Activated naive CD4-positive, alpha-beta T cell treated with anti-CD3 and anti-CD28 coated beads, Interleukin-2, amount 50 U/mL, for 24 hours (primary cell): Measurements from ENCODE around the gene MYH9.

Experiments
- H3K27ac Mint-ChIP-seq: one replicate; pipeline ENCODE4 v1.8.0; 2021; ENCODE audit warnings: mild to moderate bottlenecking, mixed read lengths
- H3K27me3 Mint-ChIP-seq: one replicate; pipeline ENCODE4 v1.8.0; 2021; ENCODE audit warnings: mixed read lengths
- H3K36me3 Mint-ChIP-seq: one replicate; pipeline ENCODE4 v1.8.0; 2021; ENCODE audit warnings: mixed read lengths
- H3K4me1 Mint-ChIP-seq: one replicate; pipeline ENCODE4 v1.8.0; 2021; ENCODE audit warnings: mixed read lengths
- H3K4me3 Mint-ChIP-seq: one replicate; pipeline ENCODE4 v1.8.0; 2021; ENCODE audit warnings: mild to moderate bottlenecking, mixed read lengths
- H3K9me3 Mint-ChIP-seq: one replicate; pipeline ENCODE4 v1.8.0; 2021; ENCODE audit warnings: mixed read lengths

MYH9 gene

DNA sequence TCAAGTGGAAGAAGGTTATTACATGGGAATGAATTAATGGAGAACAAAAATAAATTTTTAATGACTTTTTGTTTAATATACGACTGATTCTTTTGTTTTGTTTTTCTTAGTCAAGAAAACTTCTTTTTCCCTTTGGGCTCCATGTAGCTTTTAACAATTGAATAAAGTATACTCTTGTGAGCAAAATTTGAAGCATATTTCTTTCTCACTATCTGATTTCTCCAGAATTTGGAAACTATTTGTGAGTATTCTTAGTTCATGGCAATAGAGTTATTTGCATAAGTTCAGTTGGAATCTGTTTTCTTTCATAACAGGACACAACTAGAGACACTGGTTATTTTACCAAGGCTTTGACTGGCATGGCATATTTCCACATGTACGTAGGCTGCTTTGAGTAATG lies 138.6 kb downstream of the MYH9 start:
- Mint-ChIP-seq H3K4me3 (no peak overlapping the region), H3K36me3 (peaks cover 2% of the 10 kb centered on the region), H3K27ac (no peak overlapping the region), H3K4me1 (peaks cover 18% of the 10 kb centered on the region), H3K27me3 (no peaks in the 10 kb centered on the region), H3K9me3 (no peaks in the 10 kb centered on the region)

DNA sequence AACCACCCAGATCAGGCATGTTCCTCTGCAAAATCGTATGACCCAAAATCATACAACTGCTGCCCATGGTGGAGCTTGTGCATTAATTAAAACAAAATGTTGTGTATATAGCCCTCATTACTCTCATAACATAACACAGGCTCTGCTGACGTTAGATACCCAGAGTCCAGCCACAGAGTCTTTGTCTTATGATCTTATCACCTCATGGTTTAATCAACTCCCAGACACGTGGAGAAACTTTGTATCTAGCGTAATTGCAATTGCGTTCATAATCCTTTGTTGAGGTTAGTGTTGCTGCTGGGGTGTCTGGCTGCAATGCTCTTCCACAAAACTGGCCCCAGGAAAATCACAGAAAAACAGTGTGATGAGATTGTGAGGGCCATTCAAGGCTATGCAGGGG lies 139.8 kb downstream of the MYH9 start:
- Mint-ChIP-seq H3K36me3 (peaks cover 3% of the 10 kb centered on the region), H3K27ac (no peak overlapping the region), H3K9me3 (peaks cover under 1% of the 10 kb centered on the region), H3K4me3 (no peak overlapping the region), H3K27me3 (no peaks in the 10 kb centered on the region), H3K4me1 (peaks cover 6% of the 10 kb centered on the region)

DNA sequence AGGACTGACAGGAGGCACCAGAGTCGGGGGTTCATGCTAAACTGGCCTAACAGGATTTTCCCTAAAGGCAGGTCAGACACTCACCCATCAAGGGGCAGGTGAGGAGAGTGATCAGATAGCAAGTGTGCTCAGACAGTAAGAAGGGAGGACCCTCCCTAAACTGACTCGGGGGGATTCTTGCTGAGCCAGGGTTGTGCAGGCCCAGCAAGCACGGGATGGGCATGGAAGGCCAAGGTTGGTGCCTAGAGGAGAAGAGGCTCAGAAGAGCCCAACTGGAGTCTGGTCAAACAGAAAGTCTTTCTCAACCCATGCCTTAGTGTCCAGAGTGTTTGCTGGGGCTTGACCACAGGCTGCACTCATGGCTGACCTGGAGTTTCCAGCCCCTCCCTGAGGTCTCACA lies 141.0 kb downstream of the MYH9 start:
- peaks cover 5% of the 10 kb centered on the region for H3K9me3 Mint-ChIP-seq
- H3K27ac Mint-ChIP-seq, result no peak overlapping the region
- no peak overlapping the region for H3K4me3 Mint-ChIP-seq
- peaks cover 3% of the 10 kb centered on the region for H3K36me3 Mint-ChIP-seq
- H3K4me1 Mint-ChIP-seq, result no peaks in the 10 kb centered on the region
- no peaks in the 10 kb centered on the region for H3K27me3 Mint-ChIP-seq

DNA sequence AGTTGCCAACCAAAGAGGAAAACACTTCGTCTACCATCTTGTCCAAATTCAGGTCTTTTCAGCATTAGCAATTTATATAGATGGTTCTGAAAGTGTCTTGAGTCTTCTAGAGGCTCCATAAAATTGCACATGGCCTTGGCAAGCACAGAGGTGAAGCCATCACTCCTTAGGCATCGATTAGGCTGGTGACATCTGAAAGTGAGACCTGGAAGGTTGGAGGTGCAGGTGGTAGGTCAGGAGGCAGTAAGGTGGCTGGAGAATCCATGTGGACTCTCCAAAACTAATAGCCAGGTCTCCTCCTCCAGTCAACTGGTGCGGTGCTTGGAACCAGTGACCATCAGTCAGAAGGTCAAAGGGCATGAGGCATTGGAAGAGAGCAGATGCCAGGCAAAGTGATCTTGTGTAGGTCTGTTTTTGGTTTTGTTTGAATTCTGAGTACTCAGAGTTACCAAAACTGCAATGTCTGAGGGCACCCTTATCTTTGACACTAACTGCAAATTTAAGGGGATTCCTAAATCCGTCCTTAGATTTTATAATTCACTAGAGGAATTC lies 141.9 kb downstream of the MYH9 start:
- Mint-ChIP-seq H3K36me3 (peaks cover 3% of the 10 kb centered on the region), H3K4me3 (no peak overlapping the region), H3K4me1 (no peaks in the 10 kb centered on the region), H3K27me3 (no peaks in the 10 kb centered on the region), H3K27ac (no peak overlapping the region), H3K9me3 (peaks cover 5% of the 10 kb centered on the region)

DNA sequence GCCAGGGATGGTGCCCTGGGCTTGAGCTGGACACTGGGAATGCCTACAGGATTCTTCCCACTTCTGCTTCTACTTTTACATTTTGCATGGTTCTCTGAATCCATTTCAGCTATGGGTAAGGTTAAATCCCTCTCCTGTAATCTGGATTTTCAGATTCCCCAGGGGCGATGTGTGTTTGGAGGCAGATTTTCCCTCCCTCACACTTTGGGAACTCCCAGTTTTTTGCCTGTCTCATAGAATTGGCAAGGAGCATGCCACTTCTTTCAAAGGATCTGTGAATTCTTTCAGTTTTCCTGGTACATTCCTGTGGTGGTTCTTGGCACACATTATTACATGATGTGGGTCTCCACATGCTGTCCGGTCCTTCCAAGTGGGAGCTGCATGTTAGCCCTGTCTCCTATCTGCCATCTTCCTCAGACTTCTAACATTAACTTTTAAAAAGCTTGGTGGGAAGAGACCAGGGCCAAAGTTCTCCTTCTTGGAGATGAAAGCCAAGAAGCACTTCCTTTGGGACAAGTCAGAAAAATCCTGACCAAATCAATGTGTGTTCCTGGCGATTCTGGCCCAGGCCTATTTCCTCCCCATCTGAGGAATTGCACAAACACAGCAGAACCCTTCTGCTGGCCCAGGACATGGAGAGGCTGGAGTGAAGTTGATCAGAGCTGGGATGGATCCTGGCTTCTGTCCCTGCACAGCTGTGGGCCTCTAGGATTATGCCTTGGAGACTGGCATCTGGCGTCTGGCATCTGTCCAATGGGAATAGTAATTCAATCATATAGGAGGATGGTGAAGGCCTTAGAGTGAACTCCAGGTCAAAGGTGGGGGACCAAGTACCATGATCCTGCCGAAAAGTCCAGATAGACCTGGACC lies 143.0 kb downstream of the MYH9 start:
- Mint-ChIP-seq H3K9me3 (peaks cover 5% of the 10 kb centered on the region), H3K36me3 (peaks cover 3% of the 10 kb centered on the region), H3K27ac (no peak overlapping the region), H3K4me1 (peaks cover 4% of the 10 kb centered on the region), H3K4me3 (no peak overlapping the region), H3K27me3 (no peaks in the 10 kb centered on the region)

DNA sequence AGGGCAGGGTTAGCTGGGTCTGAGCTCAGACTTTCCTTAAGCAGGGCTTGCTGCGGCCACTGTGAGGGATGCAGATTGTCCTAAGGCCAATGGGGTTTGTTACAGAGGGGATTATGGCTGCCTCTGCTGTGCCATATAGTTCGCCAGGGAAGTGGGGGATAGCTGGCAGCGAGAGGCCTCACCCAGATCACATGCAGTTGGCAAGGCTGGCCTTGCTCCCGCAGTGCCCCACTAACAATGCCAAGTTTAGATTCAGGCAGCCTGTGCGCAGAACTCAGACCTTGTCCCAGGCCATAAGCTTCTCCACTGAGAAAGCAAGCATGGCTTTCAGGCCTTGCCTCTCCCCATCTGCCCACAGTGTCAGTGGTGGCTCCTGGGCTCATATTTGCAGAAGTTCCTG lies 143.8 kb downstream of the MYH9 start:
- H3K9me3 Mint-ChIP-seq, result peaks cover 5% of the 10 kb centered on the region
- no peak overlapping the region for H3K4me3 Mint-ChIP-seq
- H3K27ac Mint-ChIP-seq, result no peak overlapping the region
- H3K4me1 Mint-ChIP-seq, result peaks cover 11% of the 10 kb centered on the region
- H3K36me3 Mint-ChIP-seq, result peaks cover 2% of the 10 kb centered on the region
- H3K27me3 Mint-ChIP-seq, result no peaks in the 10 kb centered on the region

DNA sequence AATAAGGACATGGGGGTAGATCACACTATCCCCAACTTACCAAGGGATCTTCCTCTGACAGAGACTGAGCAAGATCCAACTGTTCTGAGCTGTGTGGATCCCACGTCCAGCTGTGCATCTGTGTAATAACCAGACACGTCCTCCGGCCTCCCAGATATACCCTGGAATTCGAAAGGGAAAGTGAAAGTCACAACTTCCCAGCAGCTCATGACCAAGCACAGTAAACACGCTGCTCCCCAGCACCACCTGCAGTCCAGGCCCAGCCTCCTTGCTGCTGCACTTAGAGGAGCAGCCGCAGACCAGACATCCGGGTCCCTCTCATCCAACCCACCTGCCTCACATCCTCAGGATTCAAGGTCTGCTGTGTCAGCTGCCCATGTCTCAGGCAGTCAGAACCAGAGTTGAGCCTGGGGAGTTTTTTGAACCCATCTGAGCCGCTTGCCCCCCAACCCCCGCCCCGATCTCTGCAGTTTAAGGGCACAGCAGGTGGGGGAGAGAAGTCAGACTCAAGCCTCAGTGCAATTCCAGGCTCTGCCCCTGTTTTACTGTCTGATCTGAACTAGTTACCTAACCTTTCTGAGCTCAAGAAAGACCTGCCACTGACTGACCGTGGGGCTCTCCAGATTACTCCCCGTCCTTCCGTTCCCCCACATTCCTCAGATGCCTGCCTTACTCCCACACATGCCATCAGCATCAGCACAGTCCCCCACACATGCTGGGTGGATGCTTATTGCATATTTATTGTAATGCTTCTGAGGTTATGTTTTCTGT lies 148.2 kb downstream of the MYH9 start, which contains the start of gene APOL2:
APOL2 (minus strand) TSS at position 127 of the 771 bp plus-strand sequence. CDS start 6,365 bp downstream, outside the sequence.
- peaks cover 25% of the 10 kb centered on the region for H3K36me3 Mint-ChIP-seq
- H3K27me3 Mint-ChIP-seq, result no peaks in the 10 kb centered on the region
- H3K9me3 Mint-ChIP-seq, result peaks cover 5% of the 10 kb centered on the region
- peaks cover 49% of the 10 kb centered on the region for H3K4me1 Mint-ChIP-seq
- H3K4me3 Mint-ChIP-seq, result peak within 1 kb of the TSS; percentile 97
- H3K27ac Mint-ChIP-seq, result peak within 1 kb of the TSS; percentile 99

DNA sequence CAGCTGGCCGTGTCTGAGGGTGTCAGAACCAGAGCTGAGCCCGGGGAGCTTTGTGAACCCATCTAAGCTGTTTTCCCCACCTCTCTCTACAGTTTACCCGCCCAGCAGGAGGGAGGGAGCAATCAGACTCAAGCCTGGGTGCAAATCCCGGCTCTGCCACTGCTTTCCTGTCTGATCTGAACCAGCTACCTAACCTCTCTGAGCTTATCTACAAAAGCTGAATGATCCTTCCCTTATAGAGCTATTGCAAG lies 148.7 kb downstream of the MYH9 start:
- Mint-ChIP-seq H3K36me3 (peaks cover 28% of the 10 kb centered on the region), H3K9me3 (peaks cover 5% of the 10 kb centered on the region), H3K27ac (peak overlapping the region; percentile 99), H3K27me3 (no peaks in the 10 kb centered on the region), H3K4me1 (peaks cover 54% of the 10 kb centered on the region), H3K4me3 (peak overlapping the region; percentile 97)

DNA sequence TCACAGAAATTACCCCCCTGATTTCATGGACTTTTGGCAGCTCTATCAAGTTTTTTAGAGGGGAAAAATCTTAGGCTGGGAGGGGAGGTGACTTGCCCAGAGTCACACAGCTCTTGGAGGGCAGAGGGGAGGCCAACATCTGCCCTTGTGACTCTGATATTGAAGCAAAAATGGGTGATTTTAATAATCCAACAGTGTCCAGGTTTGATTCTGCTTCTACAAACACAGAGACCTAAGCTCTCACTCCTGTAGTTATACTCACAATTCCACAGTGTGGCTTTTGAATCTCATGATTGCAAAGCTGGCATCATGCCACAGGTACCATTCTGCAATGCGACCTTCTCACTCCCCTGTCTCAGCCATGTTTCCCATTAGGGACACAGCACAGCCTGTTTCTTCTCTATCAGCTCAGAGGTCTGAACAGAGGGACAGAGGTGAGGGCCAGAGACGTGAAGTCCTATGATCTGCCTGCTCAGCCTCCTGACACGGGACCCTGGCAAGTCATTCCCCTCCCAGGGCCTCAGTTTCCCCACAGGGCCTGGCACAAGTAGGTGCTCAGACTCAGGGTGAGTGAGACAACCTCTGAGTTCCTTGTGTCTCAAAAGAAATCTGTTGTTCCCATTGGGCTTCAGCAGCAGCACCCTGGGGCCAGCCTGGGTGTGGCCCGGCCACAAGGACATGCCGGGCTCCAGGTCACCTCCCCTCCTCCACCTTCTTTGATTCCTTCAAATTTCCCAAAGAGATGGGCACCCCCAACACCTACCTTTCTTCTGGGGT lies 149.2 kb downstream of the MYH9 start:
- peaks cover 5% of the 10 kb centered on the region for H3K9me3 Mint-ChIP-seq
- H3K4me3 Mint-ChIP-seq, result peak overlapping the region; percentile 97
- H3K27me3 Mint-ChIP-seq, result no peaks in the 10 kb centered on the region
- peak overlapping the region; percentile 99 for H3K27ac Mint-ChIP-seq
- H3K4me1 Mint-ChIP-seq, result peaks cover 58% of the 10 kb centered on the region
- H3K36me3 Mint-ChIP-seq, result peaks cover 31% of the 10 kb centered on the region

DNA sequence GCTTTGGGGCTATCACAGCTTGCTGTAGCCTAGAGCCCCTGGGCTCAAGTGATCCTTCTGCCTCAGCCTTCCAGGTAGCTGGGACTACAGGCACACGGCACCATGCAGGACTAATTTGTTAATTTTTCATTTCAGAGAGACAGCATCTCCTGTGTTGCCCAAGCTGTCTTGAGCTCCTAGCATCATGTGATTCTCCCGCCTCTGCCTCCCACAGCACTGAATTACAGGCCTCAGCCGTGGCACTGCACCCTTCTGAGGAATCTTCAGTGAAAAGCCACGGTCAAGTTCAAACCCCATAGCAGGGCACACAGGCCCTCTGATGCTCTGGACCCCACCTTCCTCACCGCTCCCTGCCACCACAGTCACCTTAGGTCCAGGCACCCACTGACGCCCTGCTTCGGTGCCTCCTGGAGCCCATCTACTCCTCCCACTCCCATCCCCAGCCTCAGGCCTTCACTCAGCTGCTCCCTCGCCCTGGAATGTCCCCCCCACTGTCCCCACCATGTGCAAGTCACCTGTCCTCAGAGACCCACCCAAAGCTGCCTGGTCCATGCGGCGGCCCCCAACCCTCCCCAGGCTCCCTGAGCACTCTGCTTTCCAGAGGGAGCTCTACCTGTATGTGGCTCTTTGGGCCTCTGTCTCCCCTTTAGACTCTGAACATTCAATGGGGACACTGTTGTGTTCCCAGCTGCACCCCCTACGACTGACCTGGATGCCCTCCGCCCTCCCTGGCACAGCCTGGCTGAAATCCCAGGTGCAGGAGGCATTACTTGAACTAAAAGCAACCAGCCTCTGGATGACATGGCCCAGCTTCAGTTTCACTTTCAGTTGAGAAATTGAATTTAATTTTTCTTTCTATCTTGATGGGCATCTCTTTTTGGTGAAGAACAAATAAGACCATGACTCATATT lies 150.1 kb downstream of the MYH9 start:
- H3K27ac Mint-ChIP-seq, result peak overlapping the region; percentile 99
- no peaks in the 10 kb centered on the region for H3K27me3 Mint-ChIP-seq
- H3K36me3 Mint-ChIP-seq, result peaks cover 29% of the 10 kb centered on the region
- peaks cover 2% of the 10 kb centered on the region for H3K9me3 Mint-ChIP-seq
- peaks cover 58% of the 10 kb centered on the region for H3K4me1 Mint-ChIP-seq
- peak overlapping the region; percentile 97 for H3K4me3 Mint-ChIP-seq

DNA sequence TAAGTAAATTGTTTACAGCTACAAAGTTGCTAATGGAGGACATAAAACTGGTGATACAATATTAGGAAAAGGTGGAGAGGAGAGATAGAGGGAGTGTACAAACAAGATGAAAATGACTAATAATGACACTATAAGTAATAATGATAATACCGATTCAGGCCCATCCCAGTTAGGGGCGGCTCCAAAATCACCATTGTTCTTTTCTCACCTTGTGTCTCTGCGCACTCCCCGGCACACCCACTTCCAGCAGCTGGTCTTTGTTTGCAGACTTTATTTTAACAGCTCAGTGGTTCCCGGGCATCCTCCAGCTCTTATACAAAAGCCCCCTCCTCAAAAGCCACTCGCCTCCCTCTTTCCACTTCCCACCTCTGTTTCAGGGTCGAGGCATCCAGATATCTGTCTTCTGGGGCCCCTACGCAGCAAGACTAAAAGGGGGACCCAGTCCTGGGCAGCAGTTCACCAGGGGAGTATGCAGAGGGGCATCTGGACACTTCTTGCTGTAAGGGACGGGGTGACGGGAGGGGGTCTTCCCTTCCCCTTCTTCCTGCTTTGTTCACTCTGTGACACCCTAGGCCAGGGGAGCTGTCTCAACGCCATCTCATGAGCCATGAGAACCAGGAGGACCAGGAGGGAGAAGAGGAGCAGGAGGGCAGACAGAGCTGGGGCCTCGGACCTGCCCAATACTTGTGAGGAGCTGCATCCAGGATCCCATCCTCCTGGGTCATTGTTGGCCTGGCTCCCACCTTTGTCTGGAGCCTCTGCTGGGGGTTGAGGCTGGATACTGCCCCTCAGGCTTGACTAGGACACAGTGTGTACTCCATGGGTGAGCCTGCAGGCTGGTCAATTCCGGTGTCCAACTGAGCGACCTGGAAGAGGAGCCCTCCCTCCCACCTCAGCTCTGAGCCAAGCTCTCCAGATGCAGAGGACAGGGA lies 151.1 kb downstream of the MYH9 start:
- Mint-ChIP-seq H3K36me3 (peaks cover 34% of the 10 kb centered on the region), H3K27me3 (no peaks in the 10 kb centered on the region), H3K9me3 (no peaks in the 10 kb centered on the region), H3K4me3 (peak overlapping the region; percentile 97), H3K27ac (peak overlapping the region; percentile 91), H3K4me1 (peaks cover 58% of the 10 kb centered on the region)

DNA sequence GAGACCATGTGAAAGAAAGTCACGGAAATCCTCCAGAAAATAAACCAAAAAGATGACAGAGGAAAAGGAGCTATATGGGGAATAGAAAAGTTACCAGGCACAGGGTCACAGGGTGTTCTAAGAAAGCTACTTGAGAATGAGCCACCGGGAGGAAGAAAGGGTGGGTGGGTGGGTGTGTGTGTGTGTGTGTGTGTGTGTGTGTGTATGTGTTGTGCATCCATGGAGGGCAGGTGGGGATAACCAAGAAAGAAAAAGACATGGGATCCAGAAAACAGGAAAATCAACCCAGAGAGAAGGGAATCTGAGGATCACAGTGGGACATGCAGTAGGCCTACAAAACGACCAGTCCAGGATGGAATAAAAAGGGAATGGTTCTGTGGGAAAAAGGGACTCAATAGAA lies 152.2 kb downstream of the MYH9 start:
- Mint-ChIP-seq H3K27me3 (no peaks in the 10 kb centered on the region), H3K4me1 (peaks cover 58% of the 10 kb centered on the region), H3K9me3 (no peaks in the 10 kb centered on the region), H3K36me3 (peaks cover 37% of the 10 kb centered on the region), H3K27ac (peak overlapping the region; percentile 91), H3K4me3 (peak overlapping the region; percentile 97)

DNA sequence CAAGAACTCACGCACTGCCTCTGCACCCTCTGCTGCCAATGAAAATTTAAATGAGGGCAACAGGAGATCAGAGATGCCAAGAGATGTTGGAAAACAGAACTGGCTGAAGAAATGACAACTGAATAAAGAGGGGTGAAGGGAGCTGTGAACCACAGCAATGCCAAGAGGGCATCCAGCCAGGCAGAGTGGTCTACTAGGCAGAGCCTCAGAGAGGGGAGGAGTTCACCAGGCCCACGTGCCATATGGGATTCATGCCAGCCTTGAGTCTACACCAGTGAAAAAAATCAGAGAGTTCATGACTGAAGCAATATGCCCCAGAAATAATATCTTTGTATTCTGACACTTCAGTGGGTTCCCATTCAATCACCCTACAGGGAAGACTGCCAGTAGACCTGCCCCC lies 152.8 kb downstream of the MYH9 start:
- Mint-ChIP-seq H3K4me1 (peaks cover 55% of the 10 kb centered on the region), H3K9me3 (no peaks in the 10 kb centered on the region), H3K27ac (peak overlapping the region; percentile 79), H3K36me3 (peaks cover 39% of the 10 kb centered on the region), H3K4me3 (peak overlapping the region; percentile 24), H3K27me3 (no peaks in the 10 kb centered on the region)

DNA sequence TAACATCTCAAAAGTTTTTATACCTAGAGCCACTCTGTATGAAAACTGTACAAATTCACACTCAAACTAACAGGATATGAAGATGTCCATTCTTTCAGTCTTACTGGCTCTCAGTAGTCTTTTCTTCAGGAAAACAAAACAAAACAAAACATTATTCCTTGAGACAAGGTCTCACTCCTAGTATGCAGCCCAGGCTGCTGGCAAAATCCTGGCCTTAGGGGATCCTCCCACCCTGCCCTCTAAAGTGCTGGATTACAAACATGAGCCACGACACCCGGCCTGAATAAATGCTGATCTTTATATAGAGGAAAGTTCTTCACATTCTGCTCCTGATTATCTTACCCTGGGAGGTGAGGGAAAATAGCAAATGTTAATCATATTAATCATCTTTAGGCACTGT lies 153.6 kb downstream of the MYH9 start:
- no peak overlapping the region for H3K4me3 Mint-ChIP-seq
- no peaks in the 10 kb centered on the region for H3K27me3 Mint-ChIP-seq
- H3K9me3 Mint-ChIP-seq, result no peaks in the 10 kb centered on the region
- peaks cover 39% of the 10 kb centered on the region for H3K36me3 Mint-ChIP-seq
- peaks cover 48% of the 10 kb centered on the region for H3K4me1 Mint-ChIP-seq
- peak overlapping the region; percentile 15 for H3K27ac Mint-ChIP-seq
